T-helper 1 cell (primary cell): ENCODE data around the gene PSMC1.
A peak's percentile ranks its signal among the peaks of the same experiment; 100 is the strongest.
"Not testable (repeated sequence)": the region's sequence is repeated elsewhere in the genome, so short reads cannot be mapped to it uniquely, and the experiment has no call there.

Experiments
- DNase-seq, 5 donors: peaks; one replicate each; pipeline ENCODE4 v3.0.0-alpha.2; 2012 to 2020
- total RNA-seq, 4 donors: gene quantifications; one replicate each; lab custom pipeline; 2026; lab: John Stamatoyannopoulos, UW

The PSMC1 gene
- total RNA-seq, result 34.8 to 49.5 (median 41.8) reads per million in 4 donors

DNA sequence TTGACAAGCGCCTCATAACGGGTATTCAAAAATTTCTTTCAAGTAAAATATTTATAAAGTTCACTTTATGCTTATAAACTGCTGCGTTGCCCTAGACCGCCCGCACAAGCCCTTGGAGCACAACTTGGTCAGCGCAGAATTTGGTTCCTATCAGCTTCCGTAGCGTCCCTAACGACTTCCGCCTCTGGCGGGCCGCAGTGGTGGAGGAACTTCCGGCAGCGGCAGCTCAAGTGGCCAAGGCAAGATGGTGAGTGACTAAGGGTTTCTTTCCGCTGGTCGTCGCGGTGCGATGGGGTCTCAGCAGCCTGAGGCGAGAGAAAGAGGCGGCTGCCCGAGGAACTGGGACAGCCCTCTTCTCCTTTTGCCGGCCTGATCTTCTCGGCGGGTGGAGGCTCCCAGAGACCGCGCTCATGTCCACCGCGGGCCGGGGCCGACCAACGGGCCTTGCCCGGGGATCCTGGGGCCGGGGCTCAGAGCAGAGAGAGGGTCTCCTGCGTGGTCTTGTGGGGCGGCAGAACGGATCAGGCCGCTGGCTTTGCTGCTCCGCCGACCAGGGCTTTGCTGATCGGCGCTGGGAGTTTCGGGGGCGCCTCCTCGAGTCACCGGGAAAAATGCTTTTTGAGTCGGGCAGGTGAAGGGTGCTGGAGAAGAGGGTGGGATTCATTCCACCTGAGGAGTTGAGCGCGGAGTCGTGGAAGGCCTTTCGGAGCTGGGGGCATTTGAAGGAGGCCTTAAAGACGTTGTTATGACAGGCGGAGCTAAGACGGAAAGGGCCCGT lies at the start of gene PSMC1:
PSMC1 (plus strand) TSS at position 200 of the 778 bp plus-strand sequence; CDS start at position 245, 45 bp downstream.
- peak; percentile 55 to 93 (median 80) for DNase-seq

DNA sequence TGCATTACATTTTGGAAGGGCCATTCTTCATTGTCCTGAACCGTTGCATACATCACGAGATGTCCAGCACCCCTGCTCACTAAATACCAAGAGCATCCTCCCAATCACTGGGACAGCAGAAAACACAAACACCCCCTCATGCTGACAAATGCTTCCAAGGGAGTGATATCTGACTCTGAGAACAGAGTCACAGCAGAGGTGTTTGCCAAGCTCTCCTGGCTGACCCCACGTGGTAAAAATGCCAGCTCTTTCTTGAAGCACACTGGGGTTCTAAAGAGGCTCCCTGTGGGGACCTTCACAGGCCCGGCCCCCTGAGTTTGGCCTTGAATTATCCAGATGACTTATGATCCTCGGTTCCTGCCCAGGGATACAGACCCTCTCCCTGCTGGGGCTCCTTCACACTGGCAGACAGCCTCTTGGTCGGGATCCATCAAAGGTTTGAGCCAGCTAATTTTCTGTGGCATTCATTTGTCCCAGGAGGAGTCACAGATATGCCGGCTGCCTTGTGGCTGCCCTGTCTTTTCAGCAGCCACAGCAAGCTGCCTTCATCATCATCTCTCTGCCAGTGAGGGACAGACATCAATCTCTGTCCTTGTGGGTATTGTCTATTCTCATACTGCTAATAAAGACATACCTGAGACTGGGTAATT lies 43.1 kb upstream of the PSMC1 start:
- no peak for DNase-seq

DNA sequence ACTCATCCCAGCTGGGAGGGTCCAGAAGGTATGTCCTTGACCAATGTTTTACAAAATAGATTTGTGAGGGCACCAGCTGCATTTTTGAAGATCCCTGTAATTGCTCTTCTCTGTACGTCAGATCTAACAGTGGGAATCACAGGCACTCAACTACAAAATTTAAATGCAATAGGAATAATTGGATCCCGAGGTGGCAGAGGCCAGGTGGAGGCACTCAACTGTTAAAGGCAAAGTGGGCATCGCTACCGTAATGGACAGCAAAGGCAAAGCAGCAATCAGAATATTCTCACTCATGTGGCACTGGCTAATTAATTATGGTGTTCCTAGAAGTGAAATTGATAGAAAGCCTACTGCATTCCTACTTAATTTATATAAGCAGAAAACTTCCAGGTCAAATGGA lies 27.9 kb upstream of the PSMC1 start:
- DNase-seq, result no peak

DNA sequence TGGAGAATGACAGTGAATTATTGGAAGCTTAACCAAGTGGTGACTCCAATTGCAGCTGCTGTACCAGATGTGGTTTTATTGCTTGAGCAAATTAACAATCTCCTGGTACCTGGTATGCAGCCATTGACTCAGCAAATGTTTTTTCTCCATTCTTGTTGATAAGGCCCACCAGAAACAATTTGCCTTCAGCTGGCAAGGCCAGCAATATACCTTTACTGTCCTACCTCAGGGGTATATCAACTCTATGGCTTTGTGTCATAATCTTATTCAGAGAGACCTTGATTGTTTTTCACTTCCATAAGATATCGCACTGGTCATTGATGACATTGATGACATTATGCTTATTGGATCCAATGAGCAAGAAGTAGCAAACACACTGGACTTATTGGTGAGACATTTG lies 26.4 kb upstream of the PSMC1 start:
- DNase-seq, result not testable (repeated sequence)

DNA sequence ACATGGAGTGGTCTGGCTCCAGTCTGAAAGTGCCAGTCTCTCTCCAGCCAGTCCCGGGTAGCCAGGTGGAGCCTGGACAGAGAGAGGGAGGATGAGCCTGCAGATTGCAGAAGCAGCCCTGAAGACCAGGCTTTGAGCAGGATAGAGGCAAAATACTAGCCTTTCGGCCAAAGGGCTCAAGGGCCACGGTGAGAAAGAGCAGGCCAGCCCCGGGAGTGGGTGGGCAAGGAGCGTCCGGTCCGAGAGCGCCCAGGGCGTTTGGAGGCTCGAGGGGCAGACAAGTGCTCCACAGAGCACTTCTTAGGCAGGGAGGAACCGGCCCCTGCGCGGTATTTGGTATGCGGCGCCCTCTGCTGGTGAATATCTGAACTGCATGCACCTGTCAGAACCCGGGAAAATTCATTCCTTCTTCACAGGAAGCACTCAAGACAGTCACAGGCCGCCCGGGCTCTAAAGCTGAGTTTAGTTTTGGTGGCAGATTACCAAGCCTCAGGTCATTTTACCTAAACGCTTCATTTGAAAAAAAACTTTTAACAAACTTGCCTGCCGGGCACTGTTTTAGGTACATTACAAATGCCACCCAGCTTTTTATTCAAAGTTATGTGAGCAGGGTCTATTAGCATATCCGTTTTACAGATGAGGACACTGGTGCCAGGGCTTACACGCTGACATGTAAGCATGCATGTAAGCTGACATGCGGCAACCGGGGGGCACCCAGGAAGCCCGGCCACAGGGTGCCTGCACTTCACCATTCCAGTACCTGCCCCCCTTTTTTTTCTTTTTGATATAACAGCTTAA lies 21.0 kb upstream of the PSMC1 start:
- DNase-seq, result peak; percentile 15 to 51 (median 35)

DNA sequence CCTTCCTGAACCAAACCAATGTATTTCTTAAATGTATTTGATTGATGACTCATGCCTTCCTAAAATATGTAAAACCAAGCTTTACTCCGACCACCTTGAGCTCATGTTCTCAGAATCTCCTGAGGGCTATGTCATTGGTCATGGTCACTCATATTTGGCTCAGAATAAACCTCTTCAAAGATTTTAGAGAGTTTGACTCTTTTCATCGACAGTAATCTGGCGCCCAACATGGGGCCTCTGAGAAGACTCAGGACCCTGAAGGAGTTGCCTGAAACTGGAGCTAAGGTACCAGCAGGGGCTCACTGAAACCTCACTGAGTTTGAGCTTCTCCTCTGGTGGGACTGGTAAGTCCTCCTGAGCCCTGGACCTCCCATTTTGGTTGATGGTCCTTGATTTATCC lies 17.2 kb upstream of the PSMC1 start:
- DNase-seq, result no peak

DNA sequence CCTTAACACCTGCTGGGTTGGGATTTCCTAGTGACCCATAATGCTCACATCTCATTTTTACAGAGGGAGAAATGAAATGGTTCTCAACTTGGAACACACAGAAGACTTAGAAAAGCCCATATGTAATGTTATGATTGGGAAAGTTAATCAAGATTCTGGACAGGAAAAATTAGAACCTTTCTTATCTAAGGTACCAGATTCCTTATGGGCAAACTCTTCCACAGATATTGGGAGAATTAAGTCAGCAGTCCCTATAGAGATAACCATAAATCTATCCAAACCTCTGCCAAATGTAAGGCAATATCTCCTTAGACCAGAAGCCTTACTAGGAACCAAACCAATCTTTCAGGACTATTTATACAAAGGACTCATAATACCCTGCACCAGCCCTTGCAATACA lies 13.9 kb upstream of the PSMC1 start:
- DNase-seq, result no peak

DNA sequence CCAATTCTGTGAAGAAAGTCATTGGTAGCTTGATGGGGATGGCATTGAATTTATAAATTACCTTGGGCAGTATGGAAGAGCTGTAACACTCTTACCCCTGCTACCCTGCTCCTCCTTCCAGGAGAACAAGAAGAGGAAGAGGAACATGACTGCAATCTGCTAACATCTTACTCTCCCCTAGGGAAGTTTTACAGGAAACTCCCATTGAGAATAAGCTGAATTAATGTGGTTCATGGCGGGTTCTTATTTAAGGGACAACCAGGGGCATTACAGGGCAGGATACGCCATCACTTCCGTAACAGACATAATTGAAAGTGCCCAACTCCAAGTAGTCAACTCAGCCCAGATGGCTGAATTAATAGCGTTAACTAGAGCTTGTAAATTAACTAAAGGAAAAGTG lies 9.4 kb upstream of the PSMC1 start:
- DNase-seq, result no peak

DNA sequence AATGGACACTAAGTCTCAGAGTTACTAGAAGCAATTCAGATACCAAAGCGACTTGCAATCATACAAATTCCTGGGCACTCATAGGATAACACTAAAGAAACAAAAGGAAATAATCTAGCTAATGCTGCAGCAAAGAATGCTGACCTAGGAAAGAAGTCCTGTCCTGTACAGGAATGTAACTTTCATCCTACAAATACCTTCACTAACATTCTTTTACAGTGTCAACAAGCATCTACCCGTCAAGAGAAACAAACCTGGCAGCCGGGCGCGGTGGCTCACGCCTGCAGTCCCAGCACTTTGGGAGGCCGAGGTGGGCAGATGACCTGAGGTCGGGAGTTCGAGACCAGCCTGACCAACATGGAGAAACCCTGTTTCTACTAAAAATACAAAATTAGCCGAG lies 8.9 kb upstream of the PSMC1 start:
- not testable (repeated sequence) for DNase-seq

DNA sequence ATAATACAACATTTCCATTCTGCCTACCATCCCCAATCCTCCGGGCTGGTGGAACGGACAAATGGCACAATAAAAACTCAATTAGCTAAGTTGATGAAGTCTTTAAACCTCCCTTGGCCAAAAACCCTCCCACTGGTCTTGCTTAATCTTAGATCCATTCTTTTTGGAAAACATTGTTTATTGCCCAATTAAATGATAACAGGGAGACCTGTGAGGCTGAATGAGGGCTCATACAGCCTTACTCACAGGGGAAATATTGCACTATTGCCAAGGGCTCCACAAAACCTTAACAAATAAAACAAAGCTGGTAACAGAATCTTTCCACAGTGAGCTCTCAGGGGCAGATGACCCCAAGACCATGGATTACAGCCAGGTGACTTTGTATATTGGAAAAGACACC lies 7.8 kb upstream of the PSMC1 start:
- no peak for DNase-seq

DNA sequence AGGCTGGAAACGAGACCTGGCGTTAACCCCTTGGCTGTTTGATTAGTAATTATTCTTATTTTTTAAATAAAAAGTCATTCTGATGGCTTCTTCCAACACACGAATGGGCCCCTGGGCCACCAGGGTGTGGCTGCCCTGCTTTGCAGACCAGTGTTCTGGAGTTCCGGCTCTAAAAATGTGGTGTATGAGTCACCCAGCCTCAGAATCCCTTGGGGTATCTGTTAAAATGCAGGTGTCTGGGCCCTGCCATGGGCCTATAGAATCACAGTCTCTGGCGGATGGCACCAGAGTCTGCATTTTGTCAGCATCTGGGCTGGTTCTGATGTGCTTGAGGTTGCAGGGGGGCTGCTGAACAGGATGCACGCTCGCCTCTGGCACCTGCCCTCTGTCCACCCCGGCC lies 2.5 kb upstream of the PSMC1 start:
- no peak for DNase-seq

DNA sequence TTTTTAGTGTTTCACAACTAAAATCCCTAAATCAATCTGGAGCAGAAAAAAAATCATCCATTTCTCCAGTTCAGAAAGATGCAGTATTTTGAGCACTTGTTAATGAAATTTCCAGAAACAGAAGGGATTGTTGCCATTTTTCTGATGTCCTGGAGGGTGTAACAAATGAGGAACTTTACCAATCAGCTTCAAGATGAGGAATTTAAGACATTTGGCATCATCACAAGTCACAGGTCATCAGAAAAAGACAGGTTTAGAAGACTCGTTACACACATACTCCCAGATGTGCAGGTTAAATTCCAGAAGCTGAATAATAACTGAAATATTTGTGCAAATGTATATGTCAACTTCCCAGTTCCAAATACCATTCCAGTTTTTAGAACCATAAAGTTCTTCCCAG lies 482 bp upstream of the PSMC1 start:
- DNase-seq, result no peak

DNA sequence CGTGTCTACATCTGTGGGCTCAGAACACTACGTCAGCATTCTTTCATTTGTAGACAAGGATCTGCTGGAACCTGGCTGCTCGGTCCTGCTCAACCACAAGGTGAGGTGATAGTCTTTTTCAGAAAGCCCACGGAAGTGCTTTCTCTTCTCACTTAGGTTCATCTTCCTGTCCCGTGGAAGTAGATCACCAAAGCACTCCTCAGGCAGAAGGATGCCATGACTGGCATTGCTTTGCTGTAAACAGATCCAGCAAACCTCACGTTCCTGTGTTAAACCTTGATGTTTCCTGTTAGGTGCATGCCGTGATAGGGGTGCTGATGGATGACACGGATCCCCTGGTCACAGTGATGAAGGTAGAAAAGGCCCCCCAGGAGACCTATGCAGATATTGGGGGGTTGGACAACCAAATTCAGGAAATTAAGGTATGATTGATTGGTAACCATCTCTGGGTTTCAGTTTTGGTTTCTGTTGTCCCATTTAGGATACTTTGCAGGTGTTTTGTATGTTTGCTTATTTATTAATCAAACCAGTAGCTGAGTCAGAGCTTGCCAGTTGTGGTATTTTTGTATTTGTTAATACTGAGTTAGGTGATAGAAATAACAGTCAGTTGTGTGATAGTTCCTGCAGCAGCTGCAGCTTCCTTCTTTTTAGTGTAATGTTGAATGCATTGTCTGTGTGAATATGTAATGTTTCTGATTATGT lies 7.5 kb downstream of the PSMC1 start:
- peak in 1 of 5 donors; percentile 19 for DNase-seq

DNA sequence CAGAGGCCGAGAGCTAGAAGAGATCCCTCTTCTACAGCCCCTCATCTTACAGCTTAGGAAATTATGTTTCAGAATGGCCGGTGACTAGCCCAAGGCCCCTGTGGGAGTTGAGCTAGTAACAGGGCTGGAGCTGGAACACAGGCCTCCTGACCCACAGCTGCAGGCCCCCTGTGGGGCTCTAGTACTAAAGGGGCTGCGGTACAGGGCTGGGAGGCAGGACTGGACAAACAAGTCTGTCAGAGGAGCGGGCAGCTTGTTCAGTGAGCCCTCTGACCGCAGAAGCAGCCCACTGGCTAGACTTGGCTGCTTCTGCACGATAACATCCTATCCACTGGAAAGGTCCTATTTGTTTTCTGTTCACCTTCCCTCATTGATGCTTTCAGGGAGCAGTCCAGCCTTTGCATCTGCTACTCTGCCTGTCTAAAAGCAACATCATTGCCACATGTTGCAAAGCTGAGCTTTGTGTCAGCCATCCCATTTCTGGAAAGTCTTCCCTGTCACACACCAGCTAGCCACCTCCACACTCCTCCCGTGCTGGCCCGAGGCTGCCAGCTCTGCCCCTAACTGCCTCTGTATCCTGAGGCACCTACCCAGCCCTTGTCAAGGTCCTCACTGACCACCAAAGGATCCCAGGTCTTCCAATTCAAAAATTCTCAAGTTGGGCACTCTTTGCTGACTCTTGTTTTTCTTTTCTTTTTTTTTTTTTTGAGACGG lies 10.2 kb downstream of the PSMC1 start:
- no peak for DNase-seq

DNA sequence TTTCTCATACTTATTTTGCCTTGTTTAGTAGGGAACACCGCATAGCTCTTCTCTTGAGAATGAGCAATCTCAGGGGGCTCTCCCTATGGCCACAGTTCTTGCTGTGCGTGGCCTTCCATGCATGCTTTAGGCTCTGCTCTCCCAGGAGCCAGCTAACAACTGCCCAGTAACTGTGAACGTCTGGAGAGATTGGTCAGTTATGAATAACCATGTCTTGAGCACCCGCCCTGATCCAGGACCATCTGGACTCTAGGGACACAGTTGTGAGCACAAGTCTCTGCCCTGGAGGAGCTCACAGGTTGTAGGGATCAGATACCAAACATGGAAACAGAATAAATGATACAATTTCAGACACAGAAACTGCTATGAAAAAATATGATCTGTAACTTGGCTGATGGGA lies 12.1 kb downstream of the PSMC1 start:
- no peak for DNase-seq

DNA sequence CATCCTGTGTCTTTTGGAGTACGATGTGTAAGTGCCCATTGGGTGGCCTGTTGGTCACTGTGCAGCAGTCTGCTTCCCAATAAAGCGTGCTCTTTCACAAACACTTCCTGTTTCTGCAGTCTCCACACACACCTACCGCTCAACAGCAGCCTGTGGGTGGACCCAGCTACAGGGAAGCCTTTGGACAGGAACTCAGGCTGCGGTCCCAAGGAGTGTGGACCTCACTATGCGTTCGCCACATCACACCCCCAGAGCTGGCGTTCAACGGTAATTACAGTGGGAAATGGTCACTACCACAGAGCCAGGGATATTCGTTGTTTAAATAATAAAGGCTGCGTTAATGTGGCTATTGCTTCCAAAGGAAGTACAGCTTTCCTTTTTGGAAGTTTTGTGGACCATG lies 16.2 kb downstream of the PSMC1 start:
- DNase-seq, result no peak

DNA sequence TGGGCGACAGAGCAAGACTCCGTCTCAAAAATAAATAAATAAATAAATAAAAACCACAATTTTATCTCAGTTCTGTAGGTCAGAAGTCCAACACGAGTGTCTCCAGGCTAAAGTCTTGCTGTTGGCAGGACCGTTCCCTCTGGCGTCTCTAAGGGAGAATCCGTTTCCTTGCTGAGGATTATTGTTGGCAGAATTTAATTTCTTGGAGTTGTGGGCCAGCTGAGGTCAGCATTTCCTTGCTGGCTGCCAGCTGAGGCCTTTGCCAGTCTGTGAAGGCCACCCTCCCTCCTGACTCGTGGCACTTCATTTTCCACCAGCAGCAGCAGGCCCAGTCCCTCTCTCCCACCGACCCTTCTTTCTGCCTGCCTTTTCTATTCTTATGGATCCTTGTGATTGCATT lies 17.2 kb downstream of the PSMC1 start:
- no peak for DNase-seq

DNA sequence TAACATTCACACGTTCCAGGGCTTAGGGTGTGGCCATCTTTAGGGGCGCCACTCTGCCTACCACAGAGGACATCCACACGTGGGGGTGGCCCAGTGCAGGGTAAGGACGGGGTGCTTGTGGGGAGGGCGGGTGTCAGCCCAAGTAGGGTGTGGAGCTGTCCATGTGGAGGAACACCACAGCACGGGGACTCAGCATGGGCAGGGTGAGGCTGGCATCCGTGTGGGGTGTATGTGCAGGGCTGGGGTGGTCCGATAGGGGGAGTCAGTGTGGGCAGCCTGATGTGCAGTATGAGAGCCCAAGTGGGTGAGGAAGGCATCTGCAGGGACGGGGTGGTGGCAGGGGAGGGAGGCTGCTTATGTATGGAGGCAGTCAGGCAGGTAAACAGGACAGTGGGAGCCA lies 17.7 kb downstream of the PSMC1 start:
- DNase-seq, result no peak

DNA sequence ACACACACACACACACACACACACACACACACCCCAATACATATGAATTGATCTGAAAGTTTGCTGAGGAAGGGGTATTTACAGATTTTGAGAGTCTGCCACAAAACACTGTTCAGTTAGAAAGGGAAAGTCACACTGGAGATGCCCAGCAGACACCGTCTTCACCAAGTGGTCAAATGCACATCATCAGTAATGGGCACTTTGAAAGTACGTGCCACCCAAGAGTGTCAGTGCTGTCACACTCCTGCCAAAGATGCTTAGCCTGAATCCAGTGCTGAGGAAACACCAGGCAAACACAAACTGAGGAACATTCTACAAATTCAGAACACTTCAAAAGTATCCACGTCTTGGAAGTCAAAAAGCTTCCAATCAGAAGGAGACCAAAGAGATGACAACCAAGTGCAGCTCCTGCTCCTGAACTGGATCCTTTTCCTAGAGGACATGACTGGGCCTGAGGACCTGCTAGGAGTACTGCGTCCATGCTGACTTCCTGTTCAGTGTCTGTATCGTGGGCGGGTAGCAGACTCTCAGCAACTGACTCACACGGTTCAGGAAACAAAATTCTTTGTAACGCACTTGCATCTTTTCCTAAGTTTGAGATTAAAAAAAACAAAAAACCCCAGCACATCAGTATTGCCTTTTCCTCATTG lies 18.6 kb downstream of the PSMC1 start:
- DNase-seq, result peak in 1 of 5 donors; percentile 27

DNA sequence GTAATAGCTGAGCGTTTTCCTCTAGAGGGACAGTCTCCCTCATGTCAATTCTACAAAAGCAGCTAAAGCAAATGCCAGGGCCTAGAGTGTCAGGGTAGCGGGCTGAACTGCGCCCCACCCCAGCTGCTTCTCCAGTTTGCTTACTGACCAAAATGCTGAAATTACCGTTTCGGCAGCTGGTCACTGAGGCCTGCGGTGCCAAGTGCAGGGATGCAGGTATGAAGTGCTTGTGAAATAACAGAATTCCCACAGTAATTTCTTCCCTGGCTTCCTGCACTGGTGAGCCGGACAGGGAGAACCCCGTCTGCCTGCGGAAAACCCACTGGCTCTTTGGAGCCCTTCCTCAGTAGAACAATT lies 19.1 kb downstream of the PSMC1 start:
- DNase-seq, result no peak

DNA sequence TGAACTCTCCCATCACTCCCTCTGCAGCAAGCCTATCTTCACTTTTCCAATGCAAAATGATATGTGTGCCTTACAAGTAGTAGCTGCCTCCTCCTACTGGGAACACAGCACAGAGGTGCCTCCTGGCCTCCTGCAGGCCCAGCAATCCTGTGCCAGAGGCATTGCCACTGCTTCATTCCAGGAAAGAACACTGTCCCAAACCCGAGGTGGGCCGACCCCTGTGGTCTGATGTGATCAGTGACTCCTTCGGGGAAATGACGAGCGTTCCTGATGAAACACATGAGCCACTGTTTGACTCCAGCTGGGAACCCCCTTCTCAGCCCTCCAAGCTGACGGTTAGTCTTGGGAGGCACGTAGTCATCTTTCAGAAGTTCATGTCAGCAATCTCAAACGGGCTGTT lies 19.5 kb downstream of the PSMC1 start:
- DNase-seq, result no peak
